ENCODE measurements around the gene BRD3. TPM values are rescaled to one million over a fixed set of nuclear protein-coding genes. Genes with fewer than 3 reads are reported as not detected.

The BRD3 gene
- total and polyA plus RNA-seq, 12 donors, result 8.4 to 73.1 (median 20.4) TPM

DNA sequence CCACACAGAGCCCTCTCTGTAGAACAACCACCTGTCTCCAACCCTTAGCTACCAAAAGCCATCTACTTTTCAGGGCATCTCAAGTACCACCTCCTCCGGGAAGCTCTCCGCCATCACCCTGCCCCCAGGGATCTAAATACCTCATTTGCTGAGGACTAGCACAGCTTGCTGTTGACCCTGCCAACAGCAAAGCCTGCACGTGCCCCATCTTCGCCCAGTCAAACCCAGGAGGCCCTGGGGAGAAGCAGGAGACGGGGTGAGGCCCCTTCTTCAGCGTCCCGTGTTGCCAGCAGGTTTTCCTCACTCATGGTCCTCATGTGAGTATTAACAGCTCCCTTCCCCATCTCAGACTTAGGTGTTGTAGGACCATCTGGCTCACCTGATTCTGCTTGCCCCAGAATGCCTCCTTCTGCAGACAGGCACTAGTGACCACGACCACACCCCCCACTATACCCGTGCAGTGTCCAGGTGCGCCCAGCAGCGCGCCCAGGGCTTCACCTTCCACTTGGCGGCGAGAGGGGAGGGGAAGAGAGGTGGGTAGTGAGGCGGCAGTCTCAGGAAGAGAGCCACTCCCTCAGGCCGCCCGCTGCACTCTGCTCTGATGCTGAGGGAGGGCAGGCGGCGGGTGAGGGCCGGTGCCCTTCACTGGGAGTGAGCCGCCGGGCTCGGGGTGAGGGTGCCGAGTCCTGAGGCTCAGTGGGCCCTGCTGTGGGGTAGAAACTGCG is 86.8 kb downstream of the BRD3 start:
- TF ChIP-seq POLR2A (IDR thresholded peaks at IDR 0.05), result no peak
- H3K4me1 ChIP-seq (replicated peaks in 1 of 2), result peaks cover 20 to 29% of the 10 kb centered on the region in 2 donors
- H3K27ac ChIP-seq, result peak overlapping the region in 1 of 5 donors; percentile 83
- no peaks in the 10 kb centered on the region for H3K9me3 ChIP-seq (replicated peaks in 1 of 3)
- intact Hi-C loops (cut with DNase I), result no loop called here
- no peaks in the 10 kb centered on the region for H3K27me3 ChIP-seq
- H3K36me3 ChIP-seq (replicated peaks in 1 of 2), result no peaks in the 10 kb centered on the region
- WGBS, 4 donors, result 76 to 93% (median 91%) methylated on average over 8 to 25 of the region's 25 CpGs
- peak in 1 of 7 donors; percentile 6 for DNase-seq
- H3K4me3 ChIP-seq, result no peak overlapping the region

Other genes starting within 250 kb of the BRD3 start
- 10 to 100 TPM in 8 of 9 donors, 1 to 10 TPM in 1; 3.3 to 96.2 (median 27.0) TPM for gene VAV2, start 75.7 kb downstream of the BRD3 start, total RNA-seq
- 10 to 100 TPM; 19.7 to 46.7 (median 35.3) TPM for gene VAV2, start 75.7 kb downstream of the BRD3 start, polyA plus RNA-seq
- gene BRD3OS, start 42.5 kb downstream of the BRD3 start, total RNA-seq, result 10 to 100 TPM; 14.7 to 70.6 (median 25.5) TPM
- 10 to 100 TPM; 18.2 to 22.4 (median 20.0) TPM for gene BRD3OS, start 42.5 kb downstream of the BRD3 start, polyA plus RNA-seq
- gene WDR5, start 68.1 kb upstream of the BRD3 start, total RNA-seq, result 10 to 100 TPM; 16.6 to 28.5 (median 26.2) TPM
- 10 to 100 TPM; 18.5 to 21.4 (median 19.5) TPM for gene WDR5, start 68.1 kb upstream of the BRD3 start, polyA plus RNA-seq
- gene RNU6ATAC, start 96.5 kb upstream of the BRD3 start, total RNA-seq, result 100 to 1,000 TPM in 1 of 9 donors, 10 to 100 TPM in 4, not detected in 4; 20.2 to 101 (median 47.7) TPM
- gene RNU6ATAC, start 96.5 kb upstream of the BRD3 start, polyA plus RNA-seq, result not detected

Data from adrenal gland (tissue), 12 donors.